MCF 10A (cell line): Measurements from ENCODE around the gene ADAMTS3. TPM values are rescaled to one million over a fixed set of nuclear protein-coding genes. Genes with fewer than 3 reads are reported as not detected.

ENCODE experiments used
- BruUV-seq: library from RNA; stranded (reverse); fragments of 400-500 nt; replicated peaks from 2 replicates; lab custom pipeline; 2021; lab: Mats Ljungman, UMichigan
- CTCF ChIA-PET: fragments of 300-600 bp; sonication (Branson Sonifier 250); formaldehyde crosslinking; extraction: SDS; loops from one replicate; lab custom pipeline; 2021; ENCODE audit warnings: antibody characterized with exemption, inconsistent platforms; lab: Yijun Ruan, JAX
- POLR2A ChIA-PET: fragments of 300-600, 350-650 bp; sonication (Branson Sonifier 250); formaldehyde crosslinking; extraction: SDS; loops from one replicate; lab custom pipeline; 2020; ENCODE audit warnings: antibody characterized with exemption, inconsistent platforms; lab: Yijun Ruan, JAX
- DNase-seq: peaks from one replicate; pipeline ENCODE4 v3.0.0-alpha.2; 2018; ENCODE audit not compliant: unreplicated experiment
- H3K27ac Mint-ChIP-seq: one replicate; pipeline ENCODE4 v1.8.0; 2022; ENCODE audit warnings: mild to moderate bottlenecking, low read depth, mixed read lengths; ENCODE audit not compliant: unreplicated experiment
- H3K27me3 Mint-ChIP-seq: one replicate; pipeline ENCODE4 v1.8.0; 2022; ENCODE audit warnings: mixed read lengths; ENCODE audit not compliant: insufficient read depth, unreplicated experiment
- H3K36me3 Mint-ChIP-seq: one replicate; pipeline ENCODE4 v1.8.0; 2022; ENCODE audit warnings: mild to moderate bottlenecking, moderate library complexity, mixed read lengths; ENCODE audit not compliant: insufficient read depth, unreplicated experiment
- H3K4me1 Mint-ChIP-seq: one replicate; pipeline ENCODE4 v1.8.0; 2022; ENCODE audit warnings: mixed read lengths; ENCODE audit not compliant: insufficient read depth, unreplicated experiment
- H3K4me3 Mint-ChIP-seq: one replicate; pipeline ENCODE4 v1.8.0; 2022; ENCODE audit warnings: mild to moderate bottlenecking, moderate library complexity, mixed read lengths; ENCODE audit not compliant: unreplicated experiment
- H3K9me3 Mint-ChIP-seq: one replicate; pipeline ENCODE4 v1.8.0; 2022; ENCODE audit warnings: mixed read lengths; ENCODE audit not compliant: unreplicated experiment
- CTCF ChIP-seq: fragments of 200-600 bp; IDR thresholded peaks from one replicate; pipeline ENCODE4 v1.8.0; 2022; ENCODE audit warnings: antibody characterized with exemption, mild to moderate bottlenecking; ENCODE audit not compliant: unreplicated experiment
- intact Hi-C: fragments of 100-400 bp; cut with micrococcal nuclease; formaldehyde crosslinking; loops from 2 replicates; pipeline ENCODE4 v1.14.1; 2022
- total RNA-seq: library from RNA; stranded (reverse); gene quantifications from 2 replicates; pipeline ENCODE4 v1.2.3, GENCODE V29; 2022

ADAMTS3 gene
- total RNA-seq, 1 experiment from 2014 or later = 0.58 TPM

GRCh38 chr4:72239487-72240116, 329.4 kb downstream of the ADAMTS3 start:
- DNase-seq = no peak
- Mint-ChIP-seq H3K36me3 (no peaks in the 10 kb centered on the region), H3K9me3 (peaks cover 7% of the 10 kb centered on the region), H3K27me3 (no peaks in the 10 kb centered on the region), H3K4me1 (no peaks in the 10 kb centered on the region), H3K4me3 (no peak overlapping the region), H3K27ac (no peak overlapping the region)
- ChIA-PET POLR2A (no interaction called here), CTCF (no interaction called here)
- intact Hi-C loops = no loop called here
- TF ChIP-seq CTCF = no peak
- no TSS peak for BruUV-seq
